Measurements from ENCODE around the gene GSTM1. TPM values are rescaled to one million over a fixed set of nuclear protein-coding genes. Genes with fewer than 3 reads are reported as not detected.
"Not testable (repeated sequence)": the region's sequence is repeated elsewhere in the genome, so short reads cannot be mapped to it uniquely, and the experiment has no call there.

Gene GSTM1
- total RNA-seq, 2 donors from 2014 or later: 19.5 TPM; not detected in 1

GRCh38 chr1:109658533-109659042 lies 29.0 kb upstream of the GSTM1 start:
- ATAC-seq: no peak
- no peak overlapping the region for H3K4me3 ChIP-seq
- H3K27ac ChIP-seq: peak overlapping the region; percentile 45 to 83 (median 67)
- WGBS, 2 donors: 20 to 40% methylated on average over 3 of the region's 3 CpGs
- peaks cover 44% of the 10 kb centered on the region for H3K4me1 ChIP-seq
- TF ChIP-seq POLR2A (IDR thresholded peaks at IDR 0.05): no peak
- TF ChIP-seq CTCF (IDR thresholded peaks at IDR 0.05): no peak
- no peaks in the 10 kb centered on the region for H3K9me3 ChIP-seq
- H3K27me3 ChIP-seq: no peaks in the 10 kb centered on the region
- intact Hi-C loops (cut with DNase I): no loop called here
- DNase-seq: no peak
- no peaks in the 10 kb centered on the region for H3K36me3 ChIP-seq (replicated peaks in 1 of 2; ENCODE audit: insufficient read depth in 1 of 2, low read depth in 2 of 2)

GRCh38 chr1:109659145-109659544 lies 28.5 kb upstream of the GSTM1 start:
- Histone ChIP-seq H3K9me3 (no peaks in the 10 kb centered on the region), H3K27me3 (no peaks in the 10 kb centered on the region), H3K27ac (peak overlapping the region; percentile 45 to 83 (median 72)), H3K4me1 (peaks cover 44% of the 10 kb centered on the region), H3K36me3 (replicated peaks in 1 of 2; ENCODE audit: insufficient read depth in 1 of 2, low read depth in 2 of 2) (no peaks in the 10 kb centered on the region), H3K4me3 (no peak overlapping the region)
- TF ChIP-seq CTCF (IDR thresholded peaks at IDR 0.05): peak in 1 of 7 experiments; percentile 1
- peak in 2 of 3 donors; percentile 32 to 52 for TF ChIP-seq POLR2A (IDR thresholded peaks at IDR 0.05)
- 29 to 44% methylated on average over 2 of the region's 2 CpGs for WGBS, 2 donors
- DNase-seq (peak; percentile 45 to 58 (median 56)), ATAC-seq (peak; percentile 66)
- intact Hi-C loops (cut with DNase I): no loop called here

GRCh38 chr1:109659997-109660690 lies 27.5 kb upstream of the GSTM1 start:
- Histone ChIP-seq H3K27me3 (no peaks in the 10 kb centered on the region), H3K36me3 (replicated peaks in 1 of 2; ENCODE audit: insufficient read depth in 1 of 2, low read depth in 2 of 2) (no peaks in the 10 kb centered on the region), H3K4me3 (no peak overlapping the region), H3K9me3 (no peaks in the 10 kb centered on the region), H3K4me1 (peaks cover 40% of the 10 kb centered on the region), H3K27ac (peak overlapping the region; percentile 27 to 83 (median 72))
- no peak for TF ChIP-seq POLR2A (IDR thresholded peaks at IDR 0.05)
- no peak for TF ChIP-seq CTCF (IDR thresholded peaks at IDR 0.05)
- intact Hi-C loops (cut with DNase I): no loop called here
- 12 to 18% methylated on average over 5 of the region's 5 CpGs for WGBS, 2 donors
- ATAC-seq (peak; percentile 40), DNase-seq (peak; percentile 62 to 82 (median 76))

- ATAC-seq; H3K9me3 ChIP-seq; H3K27me3 ChIP-seq; intact Hi-C loops (cut with DNase I); H3K4me3 ChIP-seq; H3K36me3 ChIP-seq (replicated peaks in 1 of 2; ENCODE audit: insufficient read depth in 1 of 2, low read depth in 2 of 2); DNase-seq: not testable (repeated sequence)
- peak overlapping the region; percentile 27 to 83 (median 72) for H3K27ac ChIP-seq
- H3K4me1 ChIP-seq: peaks cover 36% of the 10 kb centered on the region
- WGBS, 2 donors: 38 to 74% methylated on average over 3 to 4 of the region's 4 CpGs
These were observed 27.0 kb upstream of the GSTM1 start for GRCh38 chr1:109660691-109661026.

GRCh38 chr1:109661391-109661790 lies 26.2 kb upstream of the GSTM1 start:
- no peak for TF ChIP-seq CTCF (IDR thresholded peaks at IDR 0.05)
- TF ChIP-seq POLR2A (IDR thresholded peaks at IDR 0.05): no peak
- Histone ChIP-seq H3K4me1 (peaks cover 36% of the 10 kb centered on the region), H3K36me3 (replicated peaks in 1 of 2; ENCODE audit: insufficient read depth in 1 of 2, low read depth in 2 of 2) (no peaks in the 10 kb centered on the region), H3K27me3 (no peaks in the 10 kb centered on the region), H3K4me3 (no peak overlapping the region), H3K27ac (no peak overlapping the region), H3K9me3 (no peaks in the 10 kb centered on the region)
- intact Hi-C loops (cut with DNase I): no loop called here
- DNase-seq (no peak), ATAC-seq (no peak)
- 78 to 85% methylated on average over 2 of the region's 2 CpGs for WGBS, 2 donors

Measured in body of pancreas (tissue), 4 donors.